WTC11 (cell line): ENCODE data around the gene PGAP6. TPM values are rescaled to one million over a fixed set of nuclear protein-coding genes. Genes with fewer than 3 reads are reported as not detected.

ENCODE experiments used
- ATF1 ChIP-seq: sonication (generic); formaldehyde crosslinking; IDR thresholded peaks from 2 replicates; pipeline ENCODE4 v1.8.1; 2023; ENCODE audit warnings: mild to moderate bottlenecking, moderate library complexity, missing genetic modification reagents
- CREM ChIP-seq: sonication (generic); formaldehyde crosslinking; IDR thresholded peaks from 2 replicates; pipeline ENCODE4 v1.8.1; 2022; ENCODE audit warnings: mild to moderate bottlenecking, missing genetic modification reagents, moderate library complexity
- ELF4 ChIP-seq: sonication (generic); formaldehyde crosslinking; IDR thresholded peaks from 2 replicates; pipeline ENCODE4 v1.8.1; 2022; ENCODE audit warnings: low read depth, mild to moderate bottlenecking, moderate library complexity, missing genetic modification reagents
- ESRRA ChIP-seq: sonication (generic); formaldehyde crosslinking; IDR thresholded peaks from 2 replicates; pipeline ENCODE4 v1.8.1; 2022; ENCODE audit warnings: mild to moderate bottlenecking, missing genetic modification reagents, borderline replicate concordance
- FOXJ3 ChIP-seq: sonication (generic); formaldehyde crosslinking; IDR thresholded peaks from 2 replicates; pipeline ENCODE4 v1.9.0; 2021; ENCODE audit warnings: missing genetic modification reagents, mild to moderate bottlenecking, borderline replicate concordance
- GABPB1 ChIP-seq: sonication (generic); formaldehyde crosslinking; IDR thresholded peaks from 2 replicates; pipeline ENCODE4 v1.8.1; 2023; ENCODE audit warnings: mild to moderate bottlenecking, missing genetic modification reagents
- MXD4 ChIP-seq: fragments of 250-450 bp; sonication (Bioruptor Pico); IDR thresholded peaks from 2 replicates; pipeline ENCODE4 v1.8.0; 2021; ENCODE audit warnings: mild to moderate bottlenecking, moderate library complexity, borderline replicate concordance
- NFATC4 ChIP-seq: fragments of 250-450 bp; sonication (Bioruptor Pico); IDR thresholded peaks from 2 replicates; pipeline ENCODE4 v1.9.0; 2021; ENCODE audit warnings: mild to moderate bottlenecking
- NFE2L1 ChIP-seq: sonication (generic); formaldehyde crosslinking; IDR thresholded peaks from 2 replicates; pipeline ENCODE4 v1.8.1; 2023; ENCODE audit warnings: missing genetic modification reagents
- PRDM15 ChIP-seq: sonication (generic); formaldehyde crosslinking; IDR thresholded peaks from 2 replicates; pipeline ENCODE4 v1.8.0; 2022; ENCODE audit warnings: missing genetic modification reagents
- RELA ChIP-seq: sonication (generic); formaldehyde crosslinking; IDR thresholded peaks from 2 replicates; pipeline ENCODE4 v1.8.1; 2022; ENCODE audit warnings: missing genetic modification reagents, mild to moderate bottlenecking, borderline replicate concordance
- ZBTB21 ChIP-seq: sonication (generic); formaldehyde crosslinking; IDR thresholded peaks from 2 replicates; pipeline ENCODE4 v1.8.1; 2023; ENCODE audit warnings: mild to moderate bottlenecking, missing genetic modification reagents, borderline replicate concordance
- ZNF121 ChIP-seq: sonication (generic); formaldehyde crosslinking; IDR thresholded peaks from 2 replicates; pipeline ENCODE4 v1.8.0; 2023; ENCODE audit warnings: missing genetic modification reagents
- ZNF281 ChIP-seq: sonication (generic); formaldehyde crosslinking; IDR thresholded peaks from 2 replicates; pipeline ENCODE4 v1.8.0; 2023; ENCODE audit warnings: mild to moderate bottlenecking, missing genetic modification reagents
- ZNF396 ChIP-seq: fragments of 250-450 bp; sonication (Bioruptor Pico); IDR thresholded peaks from 2 replicates; pipeline ENCODE4 v1.8.0; 2021; ENCODE audit warnings: mild to moderate bottlenecking, moderate library complexity, borderline replicate concordance
- ZNF423 ChIP-seq: fragments of 250-450 bp; sonication (Bioruptor Pico); IDR thresholded peaks from 2 replicates; pipeline ENCODE4 v2.1.2; 2022; ENCODE audit warnings: mild to moderate bottlenecking, moderate library complexity
- ZSCAN18 ChIP-seq: fragments of 250-450 bp; sonication (Bioruptor Pico); IDR thresholded peaks from 2 replicates; pipeline ENCODE4 v2.1.2; 2022; ENCODE audit warnings: mild to moderate bottlenecking, moderate library complexity
- total RNA-seq: library from RNA; stranded (reverse); gene quantifications from 3 replicates; pipeline ENCODE4 v1.2.3, GENCODE V29; 2021
- TF ChIP-seq, protein P1 (sequence below): fragments of 250-450 bp; sonication (Bioruptor Pico); IDR thresholded peaks from 2 replicates; pipeline ENCODE4 v1.9.0; 2021; ENCODE audit warnings: mild to moderate bottlenecking
- TF ChIP-seq, protein P2 (sequence below): fragments of 250-450 bp; sonication (Bioruptor Pico); IDR thresholded peaks from 2 replicates; pipeline ENCODE4 v1.9.0; 2021; ENCODE audit warnings: moderate library complexity, mild to moderate bottlenecking, inconsistent platforms, borderline replicate concordance
- TF ChIP-seq, protein P3 (sequence below): sonication (generic); formaldehyde crosslinking; IDR thresholded peaks from 2 replicates; pipeline ENCODE4 v1.8.1; 2022; ENCODE audit warnings: low read depth, mild to moderate bottlenecking, moderate library complexity, missing genetic modification reagents, borderline replicate concordance
- TF ChIP-seq, protein P4 (sequence below): sonication (generic); formaldehyde crosslinking; IDR thresholded peaks from 2 replicates; pipeline ENCODE4 v1.8.1; 2022; ENCODE audit warnings: missing genetic modification reagents, borderline replicate concordance
- TF ChIP-seq, protein P5 (sequence below): sonication (generic); formaldehyde crosslinking; IDR thresholded peaks from 2 replicates; pipeline ENCODE4 v1.8.1; 2022; ENCODE audit warnings: mild to moderate bottlenecking, moderate library complexity, missing genetic modification reagents
- TF ChIP-seq, protein P6 (sequence below): fragments of 200-600 bp; IDR thresholded peaks from 2 replicates; pipeline ENCODE4 v1.8.0; 2022; ENCODE audit warnings: antibody characterized with exemption

The PGAP6 gene
- total RNA-seq, 1 experiment from 2014 or later = 108 TPM

GRCh38 chr16:401468-402348, 19.9 kb upstream of the PGAP6 start, which contains the start of gene DECR2 (continued):
- TF ChIP-seq PRDM15 (CRISPR knock-in tag) (no peak), NFATC4 (no peak), ELF4 (CRISPR knock-in tag) (no peak), FOXJ3 (CRISPR knock-in tag) (no peak), ZNF396 (CRISPR knock-in tag) (no peak), ESRRA (CRISPR knock-in tag) (no peak), ZNF423 (no peak), ZBTB21 (CRISPR knock-in tag) (no peak), MXD4 (CRISPR knock-in tag) (no peak), RELA (no peak), ZNF121 (no peak), ATF1 (CRISPR knock-in tag) (no peak), ZSCAN18 (CRISPR knock-in tag) (no peak), CREM (CRISPR knock-in tag) (no peak), GABPB1 (CRISPR knock-in tag) (no peak), ZNF281 (CRISPR knock-in tag) (no peak; the same call in 1 of the 2 replicates), NFE2L1 (CRISPR knock-in tag) (0 out of 2 replicates have a peak, but pooled peaks have one; percentile 47)
- TF ChIP-seq, protein P1, sequence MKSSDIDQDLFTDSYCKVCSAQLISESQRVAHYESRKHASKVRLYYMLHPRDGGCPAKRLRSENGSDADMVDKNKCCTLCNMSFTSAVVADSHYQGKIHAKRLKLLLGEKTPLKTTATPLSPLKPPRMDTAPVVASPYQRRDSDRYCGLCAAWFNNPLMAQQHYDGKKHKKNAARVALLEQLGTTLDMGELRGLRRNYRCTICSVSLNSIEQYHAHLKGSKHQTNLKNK (CRISPR knock-in tag) = peak; percentile 89
- TF ChIP-seq, protein P2, sequence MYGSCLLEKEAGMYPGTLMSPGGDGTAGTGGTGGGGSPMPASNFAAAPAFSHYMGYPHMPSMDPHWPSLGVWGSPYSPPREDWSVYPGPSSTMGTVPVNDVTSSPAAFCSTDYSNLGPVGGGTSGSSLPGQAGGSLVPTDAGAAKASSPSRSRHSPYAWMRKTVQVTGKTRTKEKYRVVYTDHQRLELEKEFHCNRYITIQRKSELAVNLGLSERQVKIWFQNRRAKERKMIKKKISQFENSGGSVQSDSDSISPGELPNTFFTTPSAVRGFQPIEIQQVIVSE (CRISPR knock-in tag) = no peak
- TF ChIP-seq, protein P3, sequence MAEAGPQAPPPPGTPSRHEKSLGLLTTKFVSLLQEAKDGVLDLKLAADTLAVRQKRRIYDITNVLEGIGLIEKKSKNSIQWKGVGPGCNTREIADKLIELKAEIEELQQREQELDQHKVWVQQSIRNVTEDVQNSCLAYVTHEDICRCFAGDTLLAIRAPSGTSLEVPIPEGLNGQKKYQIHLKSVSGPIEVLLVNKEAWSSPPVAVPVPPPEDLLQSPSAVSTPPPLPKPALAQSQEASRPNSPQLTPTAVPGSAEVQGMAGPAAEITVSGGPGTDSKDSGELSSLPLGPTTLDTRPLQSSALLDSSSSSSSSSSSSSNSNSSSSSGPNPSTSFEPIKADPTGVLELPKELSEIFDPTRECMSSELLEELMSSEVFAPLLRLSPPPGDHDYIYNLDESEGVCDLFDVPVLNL (CRISPR knock-in tag) = no peak
- TF ChIP-seq, protein P4, sequence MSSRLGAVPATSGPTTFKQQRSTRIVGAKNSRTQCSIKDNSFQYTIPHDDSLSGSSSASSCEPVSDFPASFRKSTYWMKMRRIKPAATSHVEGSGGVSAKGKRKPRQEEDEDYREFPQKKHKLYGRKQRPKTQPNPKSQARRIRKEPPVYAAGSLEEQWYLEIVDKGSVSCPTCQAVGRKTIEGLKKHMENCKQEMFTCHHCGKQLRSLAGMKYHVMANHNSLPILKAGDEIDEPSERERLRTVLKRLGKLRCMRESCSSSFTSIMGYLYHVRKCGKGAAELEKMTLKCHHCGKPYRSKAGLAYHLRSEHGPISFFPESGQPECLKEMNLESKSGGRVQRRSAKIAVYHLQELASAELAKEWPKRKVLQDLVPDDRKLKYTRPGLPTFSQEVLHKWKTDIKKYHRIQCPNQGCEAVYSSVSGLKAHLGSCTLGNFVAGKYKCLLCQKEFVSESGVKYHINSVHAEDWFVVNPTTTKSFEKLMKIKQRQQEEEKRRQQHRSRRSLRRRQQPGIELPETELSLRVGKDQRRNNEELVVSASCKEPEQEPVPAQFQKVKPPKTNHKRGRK (CRISPR knock-in tag) = no peak
- TF ChIP-seq, protein P5, sequence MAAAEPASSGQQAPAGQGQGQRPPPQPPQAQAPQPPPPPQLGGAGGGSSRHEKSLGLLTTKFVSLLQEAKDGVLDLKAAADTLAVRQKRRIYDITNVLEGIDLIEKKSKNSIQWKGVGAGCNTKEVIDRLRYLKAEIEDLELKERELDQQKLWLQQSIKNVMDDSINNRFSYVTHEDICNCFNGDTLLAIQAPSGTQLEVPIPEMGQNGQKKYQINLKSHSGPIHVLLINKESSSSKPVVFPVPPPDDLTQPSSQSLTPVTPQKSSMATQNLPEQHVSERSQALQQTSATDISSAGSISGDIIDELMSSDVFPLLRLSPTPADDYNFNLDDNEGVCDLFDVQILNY (CRISPR knock-in tag) = 0 out of 2 replicates have a peak, but pooled peaks have one; percentile 6
- TF ChIP-seq, protein P6, sequence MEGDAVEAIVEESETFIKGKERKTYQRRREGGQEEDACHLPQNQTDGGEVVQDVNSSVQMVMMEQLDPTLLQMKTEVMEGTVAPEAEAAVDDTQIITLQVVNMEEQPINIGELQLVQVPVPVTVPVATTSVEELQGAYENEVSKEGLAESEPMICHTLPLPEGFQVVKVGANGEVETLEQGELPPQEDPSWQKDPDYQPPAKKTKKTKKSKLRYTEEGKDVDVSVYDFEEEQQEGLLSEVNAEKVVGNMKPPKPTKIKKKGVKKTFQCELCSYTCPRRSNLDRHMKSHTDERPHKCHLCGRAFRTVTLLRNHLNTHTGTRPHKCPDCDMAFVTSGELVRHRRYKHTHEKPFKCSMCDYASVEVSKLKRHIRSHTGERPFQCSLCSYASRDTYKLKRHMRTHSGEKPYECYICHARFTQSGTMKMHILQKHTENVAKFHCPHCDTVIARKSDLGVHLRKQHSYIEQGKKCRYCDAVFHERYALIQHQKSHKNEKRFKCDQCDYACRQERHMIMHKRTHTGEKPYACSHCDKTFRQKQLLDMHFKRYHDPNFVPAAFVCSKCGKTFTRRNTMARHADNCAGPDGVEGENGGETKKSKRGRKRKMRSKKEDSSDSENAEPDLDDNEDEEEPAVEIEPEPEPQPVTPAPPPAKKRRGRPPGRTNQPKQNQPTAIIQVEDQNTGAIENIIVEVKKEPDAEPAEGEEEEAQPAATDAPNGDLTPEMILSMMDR = no peak
